H1 (cell line): Measurements from ENCODE around the gene ABI3BP. TPM values are rescaled to one million over a fixed set of nuclear protein-coding genes. Genes with fewer than 3 reads are reported as not detected.

Experiments used
- BACH1 ChIP-seq: IDR thresholded peaks from 2 replicates; pipeline ENCODE4 v1.6.1; 2012; ENCODE audit warnings: low read length, improper control_type of control experiment
- CBX5 ChIP-seq: fragments of 300-800, 300-1000 bp; sonication (generic); IDR thresholded peaks from 2 replicates; pipeline ENCODE4 v1.7.1; 2016; ENCODE audit warnings: antibody characterized with exemption, low read length, low read depth
- GTF2F1 ChIP-seq: IDR thresholded peaks from 2 replicates; pipeline ENCODE4 v1.6.1; 2012; ENCODE audit warnings: low read depth, low read length, improper control_type of control experiment, borderline replicate concordance
- HDAC6 ChIP-seq: IDR thresholded peaks from one replicate; pipeline ENCODE4 v1.7.1; 2012; ENCODE audit warnings: low read depth, mild to moderate bottlenecking, inconsistent platforms, low read length, moderate library complexity
- POLR2A ChIP-seq, 2 experiments: IDR thresholded peaks; 1 replicate in 1 of 2; 2 replicates in 1 of 2; pipeline ENCODE4 v1.6.1; 2011; ENCODE audit warnings: low read depth in 2 of 2, low read length in 2 of 2, mild to moderate bottlenecking in 2 of 2; ENCODE audit errors: control extremely low read depth in 1 of 2
- RAD21 ChIP-seq, 2 experiments: IDR thresholded peaks in 1 of 2; conservative IDR thresholded peaks in 1 of 2; 2 replicates each; pipeline ENCODE4 v1.6.1; 2011; ENCODE audit warnings: low read depth in 2 of 2, low read length in 2 of 2, improper control_type of control experiment in 1 of 2, inconsistent platforms in 1 of 2, mild to moderate bottlenecking in 1 of 2, moderate library complexity in 1 of 2
- YY1 ChIP-seq: IDR thresholded peaks from 2 replicates; pipeline ENCODE4 v1.6.1; 2011; ENCODE audit warnings: low read depth, mild to moderate bottlenecking, low read length
- polyA plus RNA-seq, 7 experiments: library from polyadenylated mRNA; depleted of rRNA in 3 of 7; stranded (reverse) in 5 of 7; unstranded in 2 of 7; fragments of >200 nt in 5 of 7; fragments of 200-250 nt in 2 of 7; gene quantifications; 1 replicate in 5 of 7; 2 replicates in 1 of 7; 4 replicates in 1 of 7; pipeline versions ENCODE4 v1.2.1 to v1.2.3, GENCODE V29; 2011 to 2013; ENCODE audit warnings: missing spikeins in 2 of 7, mixed read lengths in 2 of 7
- total RNA-seq: library from RNA; stranded (reverse); fragmentation: NEBNext Ultra II Directional; extraction: Animal tissue kit (Norgen Biotek cat#: 25700); gene quantifications from 2 replicates; pipeline ENCODE4 v1.2.1, GENCODE V29; 2021
- TF ChIP-seq, protein P1 (sequence below), 3 experiments: IDR thresholded peaks; 1 replicate in 2 of 3; 2 replicates in 1 of 3; pipeline versions ENCODE4 v1.5.1 to v1.6.1; 2011; ENCODE audit warnings: low read length in 3 of 3, mild to moderate bottlenecking in 3 of 3, inconsistent platforms in 2 of 3, low read depth in 1 of 3, moderate library complexity in 1 of 3; ENCODE audit not compliant: insufficient read depth in 1 of 3; ENCODE audit errors: control extremely low read depth in 1 of 3
- TF ChIP-seq, protein P2 (sequence below): fragments of 300-600 bp; sonication (generic); IDR thresholded peaks from 2 replicates; pipeline ENCODE4 v1.7.1; 2012; ENCODE audit warnings: low read length, moderate library complexity, mild to moderate bottlenecking, inconsistent platforms; ENCODE audit not compliant: insufficient replicate concordance

ABI3BP gene
- total and polyA plus RNA-seq, 2 of the 8 experiments (the other 6 are each of a cell fraction or from before 2014, with no cell fraction given): 0.08 to 0.32 TPM

GRCh38 chr3:100988080-100988479 is 5.1 kb downstream of the ABI3BP start (continued):
- TF ChIP-seq, protein P1, sequence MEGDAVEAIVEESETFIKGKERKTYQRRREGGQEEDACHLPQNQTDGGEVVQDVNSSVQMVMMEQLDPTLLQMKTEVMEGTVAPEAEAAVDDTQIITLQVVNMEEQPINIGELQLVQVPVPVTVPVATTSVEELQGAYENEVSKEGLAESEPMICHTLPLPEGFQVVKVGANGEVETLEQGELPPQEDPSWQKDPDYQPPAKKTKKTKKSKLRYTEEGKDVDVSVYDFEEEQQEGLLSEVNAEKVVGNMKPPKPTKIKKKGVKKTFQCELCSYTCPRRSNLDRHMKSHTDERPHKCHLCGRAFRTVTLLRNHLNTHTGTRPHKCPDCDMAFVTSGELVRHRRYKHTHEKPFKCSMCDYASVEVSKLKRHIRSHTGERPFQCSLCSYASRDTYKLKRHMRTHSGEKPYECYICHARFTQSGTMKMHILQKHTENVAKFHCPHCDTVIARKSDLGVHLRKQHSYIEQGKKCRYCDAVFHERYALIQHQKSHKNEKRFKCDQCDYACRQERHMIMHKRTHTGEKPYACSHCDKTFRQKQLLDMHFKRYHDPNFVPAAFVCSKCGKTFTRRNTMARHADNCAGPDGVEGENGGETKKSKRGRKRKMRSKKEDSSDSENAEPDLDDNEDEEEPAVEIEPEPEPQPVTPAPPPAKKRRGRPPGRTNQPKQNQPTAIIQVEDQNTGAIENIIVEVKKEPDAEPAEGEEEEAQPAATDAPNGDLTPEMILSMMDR (IDR thresholded peaks at IDR 0.05; ENCODE audit: control extremely low read depth in 1 of 3, insufficient read depth in 1 of 3, low read depth in 1 of 3, low read length in 3 of 3): no peak
- TF ChIP-seq BACH1 (no peak), GTF2F1 (no peak), HDAC6 (no peak), RAD21 (IDR thresholded peaks at IDR 0.05 in 1 of 2, conservative IDR thresholded peaks at IDR 0.05 in 1 of 2; ENCODE audit: low read depth in 2 of 2, low read length in 2 of 2) (no peak), POLR2A (IDR thresholded peaks at IDR 0.05; ENCODE audit: control extremely low read depth in 1 of 2, low read depth in 2 of 2, low read length in 2 of 2) (no peak), YY1 (no peak), CBX5 (no peak)
- TF ChIP-seq, protein P2, sequence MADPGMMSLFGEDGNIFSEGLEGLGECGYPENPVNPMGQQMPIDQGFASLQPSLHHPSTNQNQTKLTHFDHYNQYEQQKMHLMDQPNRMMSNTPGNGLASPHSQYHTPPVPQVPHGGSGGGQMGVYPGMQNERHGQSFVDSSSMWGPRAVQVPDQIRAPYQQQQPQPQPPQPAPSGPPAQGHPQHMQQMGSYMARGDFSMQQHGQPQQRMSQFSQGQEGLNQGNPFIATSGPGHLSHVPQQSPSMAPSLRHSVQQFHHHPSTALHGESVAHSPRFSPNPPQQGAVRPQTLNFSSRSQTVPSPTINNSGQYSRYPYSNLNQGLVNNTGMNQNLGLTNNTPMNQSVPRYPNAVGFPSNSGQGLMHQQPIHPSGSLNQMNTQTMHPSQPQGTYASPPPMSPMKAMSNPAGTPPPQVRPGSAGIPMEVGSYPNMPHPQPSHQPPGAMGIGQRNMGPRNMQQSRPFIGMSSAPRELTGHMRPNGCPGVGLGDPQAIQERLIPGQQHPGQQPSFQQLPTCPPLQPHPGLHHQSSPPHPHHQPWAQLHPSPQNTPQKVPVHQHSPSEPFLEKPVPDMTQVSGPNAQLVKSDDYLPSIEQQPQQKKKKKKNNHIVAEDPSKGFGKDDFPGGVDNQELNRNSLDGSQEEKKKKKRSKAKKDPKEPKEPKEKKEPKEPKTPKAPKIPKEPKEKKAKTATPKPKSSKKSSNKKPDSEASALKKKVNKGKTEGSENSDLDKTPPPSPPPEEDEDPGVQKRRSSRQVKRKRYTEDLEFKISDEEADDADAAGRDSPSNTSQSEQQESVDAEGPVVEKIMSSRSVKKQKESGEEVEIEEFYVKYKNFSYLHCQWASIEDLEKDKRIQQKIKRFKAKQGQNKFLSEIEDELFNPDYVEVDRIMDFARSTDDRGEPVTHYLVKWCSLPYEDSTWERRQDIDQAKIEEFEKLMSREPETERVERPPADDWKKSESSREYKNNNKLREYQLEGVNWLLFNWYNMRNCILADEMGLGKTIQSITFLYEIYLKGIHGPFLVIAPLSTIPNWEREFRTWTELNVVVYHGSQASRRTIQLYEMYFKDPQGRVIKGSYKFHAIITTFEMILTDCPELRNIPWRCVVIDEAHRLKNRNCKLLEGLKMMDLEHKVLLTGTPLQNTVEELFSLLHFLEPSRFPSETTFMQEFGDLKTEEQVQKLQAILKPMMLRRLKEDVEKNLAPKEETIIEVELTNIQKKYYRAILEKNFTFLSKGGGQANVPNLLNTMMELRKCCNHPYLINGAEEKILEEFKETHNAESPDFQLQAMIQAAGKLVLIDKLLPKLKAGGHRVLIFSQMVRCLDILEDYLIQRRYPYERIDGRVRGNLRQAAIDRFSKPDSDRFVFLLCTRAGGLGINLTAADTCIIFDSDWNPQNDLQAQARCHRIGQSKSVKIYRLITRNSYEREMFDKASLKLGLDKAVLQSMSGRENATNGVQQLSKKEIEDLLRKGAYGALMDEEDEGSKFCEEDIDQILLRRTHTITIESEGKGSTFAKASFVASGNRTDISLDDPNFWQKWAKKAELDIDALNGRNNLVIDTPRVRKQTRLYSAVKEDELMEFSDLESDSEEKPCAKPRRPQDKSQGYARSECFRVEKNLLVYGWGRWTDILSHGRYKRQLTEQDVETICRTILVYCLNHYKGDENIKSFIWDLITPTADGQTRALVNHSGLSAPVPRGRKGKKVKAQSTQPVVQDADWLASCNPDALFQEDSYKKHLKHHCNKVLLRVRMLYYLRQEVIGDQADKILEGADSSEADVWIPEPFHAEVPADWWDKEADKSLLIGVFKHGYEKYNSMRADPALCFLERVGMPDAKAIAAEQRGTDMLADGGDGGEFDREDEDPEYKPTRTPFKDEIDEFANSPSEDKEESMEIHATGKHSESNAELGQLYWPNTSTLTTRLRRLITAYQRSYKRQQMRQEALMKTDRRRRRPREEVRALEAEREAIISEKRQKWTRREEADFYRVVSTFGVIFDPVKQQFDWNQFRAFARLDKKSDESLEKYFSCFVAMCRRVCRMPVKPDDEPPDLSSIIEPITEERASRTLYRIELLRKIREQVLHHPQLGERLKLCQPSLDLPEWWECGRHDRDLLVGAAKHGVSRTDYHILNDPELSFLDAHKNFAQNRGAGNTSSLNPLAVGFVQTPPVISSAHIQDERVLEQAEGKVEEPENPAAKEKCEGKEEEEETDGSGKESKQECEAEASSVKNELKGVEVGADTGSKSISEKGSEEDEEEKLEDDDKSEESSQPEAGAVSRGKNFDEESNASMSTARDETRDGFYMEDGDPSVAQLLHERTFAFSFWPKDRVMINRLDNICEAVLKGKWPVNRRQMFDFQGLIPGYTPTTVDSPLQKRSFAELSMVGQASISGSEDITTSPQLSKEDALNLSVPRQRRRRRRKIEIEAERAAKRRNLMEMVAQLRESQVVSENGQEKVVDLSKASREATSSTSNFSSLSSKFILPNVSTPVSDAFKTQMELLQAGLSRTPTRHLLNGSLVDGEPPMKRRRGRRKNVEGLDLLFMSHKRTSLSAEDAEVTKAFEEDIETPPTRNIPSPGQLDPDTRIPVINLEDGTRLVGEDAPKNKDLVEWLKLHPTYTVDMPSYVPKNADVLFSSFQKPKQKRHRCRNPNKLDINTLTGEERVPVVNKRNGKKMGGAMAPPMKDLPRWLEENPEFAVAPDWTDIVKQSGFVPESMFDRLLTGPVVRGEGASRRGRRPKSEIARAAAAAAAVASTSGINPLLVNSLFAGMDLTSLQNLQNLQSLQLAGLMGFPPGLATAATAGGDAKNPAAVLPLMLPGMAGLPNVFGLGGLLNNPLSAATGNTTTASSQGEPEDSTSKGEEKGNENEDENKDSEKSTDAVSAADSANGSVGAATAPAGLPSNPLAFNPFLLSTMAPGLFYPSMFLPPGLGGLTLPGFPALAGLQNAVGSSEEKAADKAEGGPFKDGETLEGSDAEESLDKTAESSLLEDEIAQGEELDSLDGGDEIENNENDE: no peak
